Measurements from ENCODE around the gene USP48.

Gene USP48

GRCh38 chr1:21813542-21813941, 30.6 kb upstream of the USP48 start:
- H3K9ac ChIP-seq (ENCODE audit: low read length) = no peak overlapping the region
- no peaks in the 10 kb centered on the region for H3K9me3 ChIP-seq (replicated peaks; ENCODE audit: insufficient read depth, low read length)
- no peak overlapping the region for H2AFZ ChIP-seq (ENCODE audit: low read length)
- no peak overlapping the region for H3K27ac ChIP-seq (ENCODE audit: low read length)
- no peaks in the 10 kb centered on the region for H3K9me2 ChIP-seq (replicated peaks; ENCODE audit: insufficient read depth, low read length)
- no peaks in the 10 kb centered on the region for H3K36me3 ChIP-seq (replicated peaks; ENCODE audit: insufficient read depth, low read length)
- H3K4me3 ChIP-seq (ENCODE audit: low read length) = no peak overlapping the region
- no peak overlapping the region for H3K4me2 ChIP-seq (ENCODE audit: low read depth, low read length)
- H4K20me1 ChIP-seq (ENCODE audit: insufficient read depth, low read length) = no peaks in the 10 kb centered on the region
- TF ChIP-seq CTCF (IDR thresholded peaks at IDR 0.05; ENCODE audit: low read length) = no peak
- no peak for TF ChIP-seq EZH2phosphoT487 (IDR thresholded peaks at IDR 0.05; ENCODE audit: low read length)
- no peak for TF ChIP-seq EZH2 (optimal IDR thresholded peaks at IDR 0.05; ENCODE audit: low read depth, low read length)
- H3K79me2 ChIP-seq (ENCODE audit: low read length) = no peaks in the 10 kb centered on the region
- H3K27me3 ChIP-seq (replicated peaks; ENCODE audit: insufficient read depth, low read length) = no peaks in the 10 kb centered on the region
- no peaks in the 10 kb centered on the region for H3K4me1 ChIP-seq (ENCODE audit: low read length)
- no peak for DNase-seq
- no peaks in the 10 kb centered on the region for H3F3A ChIP-seq (ENCODE audit: insufficient read depth, low read length)

GRCh38 chr1:21811875-21812305, 28.9 kb upstream of the USP48 start, which contains the start of gene LDLRAD2:
Gene LDLRAD2 (plus strand): TSS chr1:21812265. CDS start chr1:21812452, 187 bp downstream.
- Histone ChIP-seq H4K20me1 (ENCODE audit: insufficient read depth, low read length) (no peaks in the 10 kb centered on the region), H3K79me2 (ENCODE audit: low read length) (no peaks in the 10 kb centered on the region), H3K4me1 (ENCODE audit: low read length) (no peaks in the 10 kb centered on the region), H3K4me2 (ENCODE audit: low read depth, low read length) (no peak within 1 kb of the TSS), H3K27ac (ENCODE audit: low read length) (no peak within 1 kb of the TSS), H3K27me3 (replicated peaks; ENCODE audit: insufficient read depth, low read length) (no peaks in the 10 kb centered on the region), H3K36me3 (replicated peaks; ENCODE audit: insufficient read depth, low read length) (no peaks in the 10 kb centered on the region), H3F3A (ENCODE audit: insufficient read depth, low read length) (no peaks in the 10 kb centered on the region), H3K9me3 (replicated peaks; ENCODE audit: insufficient read depth, low read length) (no peaks in the 10 kb centered on the region), H3K4me3 (ENCODE audit: low read length) (no peak within 1 kb of the TSS), H3K9ac (ENCODE audit: low read length) (no peak within 1 kb of the TSS), H3K9me2 (replicated peaks; ENCODE audit: insufficient read depth, low read length) (no peaks in the 10 kb centered on the region), H2AFZ (ENCODE audit: low read length) (no peak within 1 kb of the TSS)
- no peak for DNase-seq
- no peak for TF ChIP-seq EZH2 (optimal IDR thresholded peaks at IDR 0.05; ENCODE audit: low read depth, low read length)

- Histone ChIP-seq H3K4me3 (ENCODE audit: low read length) (no peak overlapping the region), H3K9me3 (replicated peaks; ENCODE audit: insufficient read depth, low read length) (no peaks in the 10 kb centered on the region), H3K4me1 (ENCODE audit: low read length) (no peaks in the 10 kb centered on the region), H3K4me2 (ENCODE audit: low read depth, low read length) (no peak overlapping the region), H3K27me3 (replicated peaks; ENCODE audit: insufficient read depth, low read length) (no peaks in the 10 kb centered on the region), H3F3A (ENCODE audit: insufficient read depth, low read length) (no peaks in the 10 kb centered on the region), H3K9ac (ENCODE audit: low read length) (no peak overlapping the region), H2AFZ (ENCODE audit: low read length) (no peak overlapping the region), H3K27ac (ENCODE audit: low read length) (no peak overlapping the region), H3K79me2 (ENCODE audit: low read length) (no peaks in the 10 kb centered on the region), H3K9me2 (replicated peaks; ENCODE audit: insufficient read depth, low read length) (no peaks in the 10 kb centered on the region), H3K36me3 (replicated peaks; ENCODE audit: insufficient read depth, low read length) (no peaks in the 10 kb centered on the region), H4K20me1 (ENCODE audit: insufficient read depth, low read length) (no peaks in the 10 kb centered on the region)
- TF ChIP-seq CTCF (IDR thresholded peaks at IDR 0.05; ENCODE audit: low read length) (no peak), EZH2 (optimal IDR thresholded peaks at IDR 0.05; ENCODE audit: low read depth, low read length) (no peak), EZH2phosphoT487 (IDR thresholded peaks at IDR 0.05; ENCODE audit: low read length) (no peak)
- no peak for DNase-seq
Measured at GRCh38 chr1:21804536-21804935, 21.6 kb upstream of the USP48 start.

GRCh38 chr1:21801100-21801499, 18.2 kb upstream of the USP48 start:
- Histone ChIP-seq H3K4me3 (ENCODE audit: low read length) (no peak overlapping the region), H3F3A (ENCODE audit: insufficient read depth, low read length) (0 out of 2 replicates have a peak, but pooled peaks cover 3% of the 10 kb centered on the region), H3K4me2 (ENCODE audit: low read depth, low read length) (no peak overlapping the region), H2AFZ (ENCODE audit: low read length) (no peak overlapping the region), H3K36me3 (replicated peaks; ENCODE audit: insufficient read depth, low read length) (no peaks in the 10 kb centered on the region), H3K9ac (ENCODE audit: low read length) (no peak overlapping the region), H3K9me2 (replicated peaks; ENCODE audit: insufficient read depth, low read length) (no peaks in the 10 kb centered on the region), H4K20me1 (ENCODE audit: insufficient read depth, low read length) (no peaks in the 10 kb centered on the region), H3K9me3 (replicated peaks; ENCODE audit: insufficient read depth, low read length) (no peaks in the 10 kb centered on the region), H3K4me1 (ENCODE audit: low read length) (peaks cover 4% of the 10 kb centered on the region; the same call in 1 of the 2 replicates), H3K79me2 (ENCODE audit: low read length) (no peaks in the 10 kb centered on the region), H3K27ac (ENCODE audit: low read length) (no peak overlapping the region), H3K27me3 (replicated peaks; ENCODE audit: insufficient read depth, low read length) (no peaks in the 10 kb centered on the region)
- DNase-seq = no peak
- TF ChIP-seq EZH2phosphoT487 (IDR thresholded peaks at IDR 0.05; ENCODE audit: low read length) (no peak), EZH2 (optimal IDR thresholded peaks at IDR 0.05; ENCODE audit: low read depth, low read length) (no peak), CTCF (IDR thresholded peaks at IDR 0.05; ENCODE audit: low read length) (no peak)
